Measurements from ENCODE around the gene ADAMTS2. TPM values are rescaled to one million over a fixed set of nuclear protein-coding genes. Genes with fewer than 3 reads are reported as not detected.

The ADAMTS2 gene
- polyA plus RNA-seq, 1 experiment, result 129 TPM

DNA sequence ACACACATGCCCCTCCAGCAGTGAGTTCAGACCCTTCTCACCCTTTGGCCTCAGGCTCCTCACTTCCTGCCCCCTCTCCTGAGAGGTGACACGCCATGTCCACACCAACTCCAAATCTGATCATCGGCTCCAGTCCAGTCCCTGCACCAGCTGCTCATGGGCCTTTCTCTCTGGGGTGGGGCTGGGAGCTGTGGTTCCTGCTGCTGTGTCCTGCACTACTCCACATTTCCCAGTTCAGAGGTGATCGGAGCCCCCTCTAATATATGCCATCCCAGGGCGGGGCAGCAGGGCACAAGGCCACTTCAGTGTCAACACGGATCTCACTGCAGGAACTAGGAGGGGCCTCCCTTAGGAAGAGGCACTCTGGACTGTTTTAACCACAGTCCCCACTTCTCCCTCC lies 91.5 kb downstream of the ADAMTS2 start:
- Histone ChIP-seq H3K4me3 (ENCODE audit: low read depth, low read length) (no peak overlapping the region), H3K27me3 (ENCODE audit: control insufficient read depth, insufficient read depth, low read length) (no peaks in the 10 kb centered on the region), H3K36me3 (ENCODE audit: control insufficient read depth, insufficient read depth, low read length) (peaks cover 12% of the 10 kb centered on the region)
- POLR2A ChIA-PET, result no interaction called here
- DNase-seq (ENCODE audit: low read depth), result no peak
- CTCF ChIA-PET, result interaction anchor here (0.9 kb wide), 1 partner anchor 17 kb away, joined by 3 read pairs; no protein-coding TSS in a partner anchor
- TF ChIP-seq, protein P1, sequence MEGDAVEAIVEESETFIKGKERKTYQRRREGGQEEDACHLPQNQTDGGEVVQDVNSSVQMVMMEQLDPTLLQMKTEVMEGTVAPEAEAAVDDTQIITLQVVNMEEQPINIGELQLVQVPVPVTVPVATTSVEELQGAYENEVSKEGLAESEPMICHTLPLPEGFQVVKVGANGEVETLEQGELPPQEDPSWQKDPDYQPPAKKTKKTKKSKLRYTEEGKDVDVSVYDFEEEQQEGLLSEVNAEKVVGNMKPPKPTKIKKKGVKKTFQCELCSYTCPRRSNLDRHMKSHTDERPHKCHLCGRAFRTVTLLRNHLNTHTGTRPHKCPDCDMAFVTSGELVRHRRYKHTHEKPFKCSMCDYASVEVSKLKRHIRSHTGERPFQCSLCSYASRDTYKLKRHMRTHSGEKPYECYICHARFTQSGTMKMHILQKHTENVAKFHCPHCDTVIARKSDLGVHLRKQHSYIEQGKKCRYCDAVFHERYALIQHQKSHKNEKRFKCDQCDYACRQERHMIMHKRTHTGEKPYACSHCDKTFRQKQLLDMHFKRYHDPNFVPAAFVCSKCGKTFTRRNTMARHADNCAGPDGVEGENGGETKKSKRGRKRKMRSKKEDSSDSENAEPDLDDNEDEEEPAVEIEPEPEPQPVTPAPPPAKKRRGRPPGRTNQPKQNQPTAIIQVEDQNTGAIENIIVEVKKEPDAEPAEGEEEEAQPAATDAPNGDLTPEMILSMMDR (IDR thresholded peaks at IDR 0.05; ENCODE audit: insufficient read depth, low read depth, low read length), result no peak

DNA sequence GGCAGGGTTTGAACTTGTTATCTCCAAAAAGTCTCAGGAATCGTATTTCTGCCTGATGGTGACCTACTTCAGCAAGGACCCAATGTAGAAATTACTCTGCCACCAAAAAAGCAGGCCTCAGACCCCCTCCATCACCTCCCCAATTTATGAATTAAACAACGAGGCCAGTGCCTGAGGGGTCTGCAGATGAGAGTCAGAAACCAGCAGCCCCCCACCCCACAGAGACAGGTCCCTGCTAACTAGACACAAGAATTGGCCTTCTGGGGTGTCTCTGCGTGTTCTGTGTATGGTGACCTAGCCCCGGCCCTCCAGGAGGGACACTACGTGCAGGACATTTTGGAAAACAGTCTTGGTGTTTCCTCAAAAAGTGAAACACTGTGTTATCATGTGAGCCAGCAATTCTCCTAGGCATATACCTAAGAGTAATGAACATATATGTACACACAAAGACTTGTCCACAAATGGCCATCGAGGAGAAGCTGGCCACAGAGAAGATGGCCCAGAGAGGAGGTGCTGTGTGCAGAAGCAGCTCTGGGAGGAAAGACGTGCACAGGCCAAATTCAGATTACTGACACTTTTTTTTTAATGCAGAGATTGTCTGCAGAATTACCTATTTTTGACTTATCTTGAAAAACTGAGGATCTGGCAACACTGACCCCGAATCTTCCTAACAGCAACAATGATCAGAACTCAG lies 93.8 kb downstream of the ADAMTS2 start:
- ChIA-PET CTCF (no interaction called here), POLR2A (no interaction called here)
- TF ChIP-seq, protein P1 (IDR thresholded peaks at IDR 0.05; ENCODE audit: insufficient read depth, low read depth, low read length), result no peak
- no peak for DNase-seq (ENCODE audit: low read depth)
- Histone ChIP-seq H3K27me3 (ENCODE audit: control insufficient read depth, insufficient read depth, low read length) (no peaks in the 10 kb centered on the region), H3K4me3 (ENCODE audit: low read depth, low read length) (no peak overlapping the region), H3K36me3 (ENCODE audit: control insufficient read depth, insufficient read depth, low read length) (peaks cover 12% of the 10 kb centered on the region)

DNA sequence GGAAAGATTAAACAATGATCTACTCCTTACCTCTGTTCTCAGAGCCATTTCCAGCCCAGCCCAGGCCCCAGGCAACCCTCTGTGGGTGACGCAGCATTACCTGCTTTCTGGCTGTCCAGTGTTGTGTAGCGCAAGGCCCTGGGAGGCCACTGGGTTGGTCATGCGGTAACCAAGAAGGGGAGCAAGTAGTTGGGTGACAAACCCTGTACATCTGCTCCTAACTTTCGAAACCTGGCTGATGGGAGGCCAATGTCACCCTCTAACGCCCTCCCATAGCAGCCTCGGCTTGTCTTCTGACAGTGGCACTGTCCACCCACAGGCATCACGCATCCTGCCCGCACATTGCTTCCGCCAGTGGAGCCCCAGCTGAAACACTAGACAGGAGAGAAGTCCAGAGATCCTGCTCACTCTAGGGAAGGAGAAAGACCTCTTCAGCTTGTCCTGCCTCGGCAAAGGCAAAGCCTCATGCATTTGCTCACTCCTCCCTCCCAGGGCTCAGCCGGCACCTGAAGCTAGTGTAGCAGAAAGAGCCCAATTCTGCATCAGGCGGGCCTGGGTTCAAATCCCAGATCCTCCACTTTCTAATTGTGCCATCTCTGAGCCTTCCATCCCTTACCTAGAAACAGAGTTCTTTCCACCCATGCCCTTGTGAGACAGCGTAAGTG lies 94.6 kb downstream of the ADAMTS2 start:
- Histone ChIP-seq H3K27me3 (ENCODE audit: control insufficient read depth, insufficient read depth, low read length) (no peaks in the 10 kb centered on the region), H3K4me3 (ENCODE audit: low read depth, low read length) (no peak overlapping the region), H3K36me3 (ENCODE audit: control insufficient read depth, insufficient read depth, low read length) (peaks cover 6% of the 10 kb centered on the region)
- ChIA-PET CTCF (no interaction called here), POLR2A (no interaction called here)
- DNase-seq (ENCODE audit: low read depth), result no peak
- TF ChIP-seq, protein P1 (IDR thresholded peaks at IDR 0.05; ENCODE audit: insufficient read depth, low read depth, low read length), result no peak

DNA sequence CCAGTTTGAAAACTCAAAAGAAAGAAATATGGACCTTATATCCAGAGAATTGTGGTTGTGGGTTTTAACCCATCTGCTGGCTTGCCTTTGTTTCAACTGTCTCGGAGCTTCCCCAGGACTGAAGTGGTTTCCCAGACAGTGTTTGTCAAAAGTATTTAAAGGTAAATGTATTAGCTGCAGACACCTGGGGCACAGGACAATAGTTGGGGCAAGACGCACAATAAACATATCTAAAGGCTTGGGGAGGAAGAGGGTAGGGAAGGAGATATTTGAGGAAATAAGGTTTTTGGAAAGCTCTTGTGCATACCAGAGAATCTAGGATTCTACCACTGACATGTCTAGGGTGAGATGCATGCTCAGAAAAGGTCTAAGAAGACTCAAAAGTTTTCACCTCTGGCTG lies 99.0 kb downstream of the ADAMTS2 start:
- no peak for DNase-seq (ENCODE audit: low read depth)

DNA sequence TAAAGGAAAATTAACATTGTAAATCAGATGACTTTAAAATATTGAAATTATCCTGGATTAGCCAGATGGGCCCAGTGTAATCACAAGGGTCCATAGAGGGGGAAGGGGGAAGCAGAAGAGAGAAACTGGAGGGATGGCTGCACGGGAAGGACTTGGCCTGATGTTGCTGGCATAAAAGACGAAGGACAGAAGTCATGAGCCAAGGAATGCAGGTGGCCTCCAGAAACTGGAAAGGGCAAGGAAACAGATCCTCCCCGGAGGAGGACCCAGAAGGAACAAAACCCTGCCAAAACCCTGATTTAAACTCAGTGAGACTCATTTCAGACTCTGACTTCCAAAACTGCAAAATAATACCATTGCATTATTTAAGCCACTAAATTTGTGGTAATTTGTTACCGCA lies 100.2 kb downstream of the ADAMTS2 start:
- no peak for DNase-seq (ENCODE audit: low read depth)
- ChIA-PET POLR2A (interaction anchor here (0.6 kb wide), 1 partner anchor 69 kb away, joined by 6 read pairs; no protein-coding TSS in a partner anchor), CTCF (no interaction called here)
- TF ChIP-seq, protein P1 (IDR thresholded peaks at IDR 0.05; ENCODE audit: insufficient read depth, low read depth, low read length), result no peak
- no peaks in the 10 kb centered on the region for H3K27me3 ChIP-seq (ENCODE audit: control insufficient read depth, insufficient read depth, low read length)
- 0 out of 2 replicates have a peak, but pooled peaks cover 2% of the 10 kb centered on the region for H3K36me3 ChIP-seq (ENCODE audit: control insufficient read depth, insufficient read depth, low read length)
- no peak overlapping the region for H3K4me3 ChIP-seq (ENCODE audit: low read depth, low read length)

More for the DNA sequence above, 99.0 kb downstream of the ADAMTS2 start:
- TF ChIP-seq, protein P1 (IDR thresholded peaks at IDR 0.05; ENCODE audit: insufficient read depth, low read depth, low read length), result no peak
- Histone ChIP-seq H3K4me3 (ENCODE audit: low read depth, low read length) (no peak overlapping the region), H3K36me3 (ENCODE audit: control insufficient read depth, insufficient read depth, low read length) (peaks cover 3% of the 10 kb centered on the region; the same call in 1 of the 2 replicates), H3K27me3 (ENCODE audit: control insufficient read depth, insufficient read depth, low read length) (no peaks in the 10 kb centered on the region)
- ChIA-PET CTCF (interaction anchor here (0.7 kb wide), 1 partner anchor 97 kb away, joined by 3 read pairs; no protein-coding TSS in a partner anchor), POLR2A (no interaction called here)
